ENCODE data around the gene MRTFA. TPM values are rescaled to one million over a fixed set of nuclear protein-coding genes. Genes with fewer than 3 reads are reported as not detected.

The MRTFA gene
- total RNA-seq, 4 donors from 2014 or later: 16.5 to 57.8 (median 48.9) TPM

DNA sequence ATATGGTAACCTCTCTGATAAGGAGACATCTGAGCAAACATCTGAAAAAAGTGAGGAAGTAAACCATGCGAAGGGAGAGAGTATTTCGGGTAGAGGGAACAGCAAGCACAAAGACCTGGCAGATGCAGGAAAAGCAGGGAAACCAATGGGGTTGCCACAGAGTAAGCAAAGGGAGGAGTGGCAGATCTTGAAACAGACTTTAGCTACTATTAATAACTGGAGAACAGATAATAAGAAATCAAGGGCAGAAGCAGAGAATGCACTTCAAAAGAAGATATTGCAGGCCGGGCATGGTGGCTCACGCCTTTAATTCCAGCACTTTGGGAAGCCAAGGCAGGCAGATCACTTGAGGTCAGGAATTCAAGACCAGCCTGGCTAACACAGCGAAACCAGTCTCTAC, 18.1 kb downstream of the MRTFA start:
- TF ChIP-seq, protein P1, sequence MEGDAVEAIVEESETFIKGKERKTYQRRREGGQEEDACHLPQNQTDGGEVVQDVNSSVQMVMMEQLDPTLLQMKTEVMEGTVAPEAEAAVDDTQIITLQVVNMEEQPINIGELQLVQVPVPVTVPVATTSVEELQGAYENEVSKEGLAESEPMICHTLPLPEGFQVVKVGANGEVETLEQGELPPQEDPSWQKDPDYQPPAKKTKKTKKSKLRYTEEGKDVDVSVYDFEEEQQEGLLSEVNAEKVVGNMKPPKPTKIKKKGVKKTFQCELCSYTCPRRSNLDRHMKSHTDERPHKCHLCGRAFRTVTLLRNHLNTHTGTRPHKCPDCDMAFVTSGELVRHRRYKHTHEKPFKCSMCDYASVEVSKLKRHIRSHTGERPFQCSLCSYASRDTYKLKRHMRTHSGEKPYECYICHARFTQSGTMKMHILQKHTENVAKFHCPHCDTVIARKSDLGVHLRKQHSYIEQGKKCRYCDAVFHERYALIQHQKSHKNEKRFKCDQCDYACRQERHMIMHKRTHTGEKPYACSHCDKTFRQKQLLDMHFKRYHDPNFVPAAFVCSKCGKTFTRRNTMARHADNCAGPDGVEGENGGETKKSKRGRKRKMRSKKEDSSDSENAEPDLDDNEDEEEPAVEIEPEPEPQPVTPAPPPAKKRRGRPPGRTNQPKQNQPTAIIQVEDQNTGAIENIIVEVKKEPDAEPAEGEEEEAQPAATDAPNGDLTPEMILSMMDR (IDR thresholded peaks at IDR 0.05; ENCODE audit: low read depth): no peak

DNA sequence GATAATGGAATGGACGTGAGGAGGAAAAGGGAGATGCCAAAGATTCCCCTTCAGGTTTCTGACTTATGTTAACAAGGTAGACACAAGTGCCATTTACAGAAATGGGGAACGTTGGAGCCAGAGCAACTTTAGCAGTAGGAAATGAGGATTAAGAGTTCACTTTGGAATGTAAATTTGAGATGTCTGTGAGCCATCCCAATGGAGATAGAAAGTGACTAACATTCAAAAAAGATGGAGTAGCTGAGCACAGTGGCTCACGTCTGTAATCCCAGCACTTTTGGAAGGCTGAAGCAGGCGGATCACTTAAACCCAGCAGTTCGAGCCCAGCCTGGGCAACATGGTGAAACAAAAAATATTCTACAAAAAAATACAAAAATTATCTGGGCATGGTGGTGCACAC, 19.9 kb downstream of the MRTFA start:
- TF ChIP-seq, protein P1 (IDR thresholded peaks at IDR 0.05; ENCODE audit: low read depth): no peak

DNA sequence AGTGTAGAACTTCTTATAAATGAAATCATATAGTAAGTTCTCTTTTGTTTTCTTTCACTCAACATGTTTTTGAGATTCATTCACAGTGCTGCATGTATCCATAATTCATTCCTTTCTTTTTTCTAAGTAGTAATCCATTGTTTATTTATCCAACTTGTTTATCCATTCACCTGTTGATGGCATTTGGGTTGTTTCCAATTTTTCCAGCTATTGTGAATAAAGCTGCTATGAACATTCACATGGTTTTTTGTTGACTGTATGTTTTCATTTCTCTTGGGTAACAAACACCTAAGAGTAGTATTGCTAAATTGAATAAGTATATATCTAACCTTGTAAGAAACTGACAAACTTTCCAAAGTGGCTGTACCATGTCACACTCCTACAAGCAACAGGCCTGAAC, 23.5 kb downstream of the MRTFA start:
- TF ChIP-seq, protein P1 (IDR thresholded peaks at IDR 0.05; ENCODE audit: low read depth): no peak

DNA sequence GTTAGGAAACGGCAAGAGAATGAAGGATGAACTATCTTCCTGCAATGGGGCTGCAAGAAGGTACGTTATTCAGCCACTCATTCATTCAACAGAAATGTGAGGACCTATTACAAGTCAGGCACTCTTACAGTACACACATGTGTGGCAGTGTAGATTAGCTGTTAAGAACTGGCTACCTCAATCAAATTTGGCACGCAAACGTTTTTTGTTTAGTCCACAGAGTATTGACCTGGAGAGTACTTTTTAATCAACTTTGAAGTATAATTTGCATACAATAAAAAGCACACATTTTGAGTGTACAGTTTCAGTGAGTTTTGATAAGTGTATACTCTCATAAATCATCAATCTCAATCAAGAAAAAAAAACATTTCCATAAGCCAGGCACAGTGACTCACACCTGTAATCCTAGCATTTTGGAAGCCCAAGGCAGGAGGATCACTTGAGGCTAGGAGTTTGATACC, 24.2 kb downstream of the MRTFA start:
- TF ChIP-seq, protein P1 (IDR thresholded peaks at IDR 0.05; ENCODE audit: low read depth): no peak

DNA sequence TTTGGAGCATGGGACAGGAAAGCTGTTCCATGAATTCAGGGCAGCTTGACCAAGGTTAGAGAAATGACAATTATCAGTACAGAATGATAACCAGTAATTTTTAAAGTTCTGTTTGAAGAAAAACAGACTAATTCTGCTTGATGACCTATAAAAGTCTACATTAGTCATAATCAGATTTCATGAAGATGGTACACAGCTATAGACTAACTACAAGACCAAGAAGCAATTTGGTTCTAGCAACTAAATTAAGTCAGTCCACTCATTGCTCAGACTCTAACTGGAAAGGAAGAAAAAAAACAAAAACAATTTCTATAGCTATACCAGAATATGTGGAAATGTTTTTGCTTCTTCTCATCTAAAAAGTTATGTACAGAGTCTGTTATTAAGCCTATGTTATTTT, 24.9 kb downstream of the MRTFA start:
- TF ChIP-seq, protein P1 (IDR thresholded peaks at IDR 0.05; ENCODE audit: low read depth): no peak

DNA sequence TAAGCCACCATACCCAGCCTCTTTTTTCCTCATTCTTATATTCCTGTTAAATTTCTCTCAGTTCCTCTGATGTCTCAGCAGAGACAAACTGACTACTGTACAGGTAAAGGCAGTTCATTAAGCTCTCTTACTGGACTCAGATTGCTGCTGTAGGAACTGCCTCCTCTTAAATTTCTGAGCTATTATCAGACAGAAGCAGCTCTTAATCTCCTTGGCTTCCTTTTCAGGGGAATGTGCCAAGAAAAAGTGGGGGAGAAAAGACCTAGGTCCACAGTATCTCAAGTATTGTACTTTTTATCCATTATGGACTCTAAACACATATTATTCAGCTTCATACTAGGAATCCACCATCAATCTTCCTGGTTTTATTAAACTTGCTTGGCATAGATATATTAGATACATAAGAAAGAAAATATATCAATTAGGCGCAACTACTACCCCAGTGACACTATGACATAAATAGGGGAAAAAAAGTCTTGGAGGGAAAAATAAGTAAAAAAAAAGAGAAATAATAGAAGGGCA, 26.1 kb downstream of the MRTFA start:
- TF ChIP-seq, protein P1 (IDR thresholded peaks at IDR 0.05; ENCODE audit: low read depth): no peak

DNA sequence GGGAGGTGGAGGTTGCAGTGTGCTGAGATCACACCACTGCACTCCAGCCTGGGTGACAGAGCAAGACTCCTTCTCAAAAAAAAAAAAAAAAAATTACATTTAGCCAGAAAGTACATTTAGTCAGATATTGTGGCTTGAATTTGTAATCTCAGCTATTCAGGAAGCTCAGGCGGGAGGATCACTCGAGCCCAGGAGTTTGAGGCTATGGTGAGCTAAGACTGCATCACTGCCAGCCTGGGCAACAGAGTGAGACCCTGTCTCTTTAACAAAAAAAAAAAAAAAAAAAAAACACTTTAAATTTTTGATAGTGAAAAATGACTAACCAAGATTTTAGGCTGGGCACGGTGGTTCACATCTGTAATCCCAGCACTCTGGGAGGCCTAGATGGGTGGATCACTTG, 27.3 kb downstream of the MRTFA start:
- TF ChIP-seq, protein P1 (IDR thresholded peaks at IDR 0.05; ENCODE audit: low read depth): no peak

Data from subcutaneous adipose tissue (tissue), 4 donors.